GM21447 (cell line): Measurements from ENCODE around the gene TLR3.

ENCODE experiments used
- ATAC-seq: cut with Tn5 transposase; IDR thresholded peaks from one replicate; pipeline ENCODE4 v1.9.1; 2021; ENCODE audit not compliant: unreplicated experiment

The TLR3 gene

DNA sequence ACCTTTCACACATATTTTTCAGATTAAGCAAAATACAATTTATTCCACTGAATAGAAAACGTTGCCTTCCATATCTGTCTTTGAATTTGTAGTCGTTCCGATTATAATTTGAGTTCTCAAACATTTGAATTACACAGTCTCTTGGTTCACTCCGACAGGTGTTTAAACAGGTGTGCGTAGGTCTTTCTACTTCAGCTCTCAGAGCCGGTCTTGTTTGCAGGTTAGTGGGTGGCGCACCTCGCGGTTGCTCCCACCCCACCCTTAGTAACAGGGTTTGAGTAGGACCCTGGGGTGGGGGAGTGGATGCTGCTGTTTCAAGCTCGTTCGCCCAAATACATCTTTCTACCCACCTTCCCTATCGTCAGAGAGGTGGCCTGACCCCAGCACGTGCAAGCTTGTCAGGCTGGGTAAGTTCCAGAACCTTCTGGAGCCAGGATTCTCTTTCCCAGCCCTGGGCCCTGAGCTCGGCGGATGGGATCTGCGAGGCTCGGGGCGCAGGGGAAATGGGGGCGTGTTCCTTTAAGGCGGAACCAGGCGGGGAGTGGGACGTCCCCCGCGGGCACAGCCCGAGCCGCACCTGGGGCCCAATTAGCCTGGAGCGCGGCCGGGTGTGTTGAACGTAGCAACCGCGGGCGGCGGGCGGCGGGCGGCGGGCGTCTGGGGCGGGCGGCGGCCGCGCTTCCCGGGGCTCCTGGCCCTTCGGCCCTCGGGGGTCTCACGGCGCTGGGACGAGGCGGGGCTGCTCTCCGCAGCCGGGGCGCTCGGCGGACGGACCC is 35.3 kb downstream of the TLR3 start, which contains the start of gene FAM149A:
Gene FAM149A (plus strand): TSS at position 591 of the 776 bp plus-strand sequence.
- ATAC-seq, result peak; percentile 72

DNA sequence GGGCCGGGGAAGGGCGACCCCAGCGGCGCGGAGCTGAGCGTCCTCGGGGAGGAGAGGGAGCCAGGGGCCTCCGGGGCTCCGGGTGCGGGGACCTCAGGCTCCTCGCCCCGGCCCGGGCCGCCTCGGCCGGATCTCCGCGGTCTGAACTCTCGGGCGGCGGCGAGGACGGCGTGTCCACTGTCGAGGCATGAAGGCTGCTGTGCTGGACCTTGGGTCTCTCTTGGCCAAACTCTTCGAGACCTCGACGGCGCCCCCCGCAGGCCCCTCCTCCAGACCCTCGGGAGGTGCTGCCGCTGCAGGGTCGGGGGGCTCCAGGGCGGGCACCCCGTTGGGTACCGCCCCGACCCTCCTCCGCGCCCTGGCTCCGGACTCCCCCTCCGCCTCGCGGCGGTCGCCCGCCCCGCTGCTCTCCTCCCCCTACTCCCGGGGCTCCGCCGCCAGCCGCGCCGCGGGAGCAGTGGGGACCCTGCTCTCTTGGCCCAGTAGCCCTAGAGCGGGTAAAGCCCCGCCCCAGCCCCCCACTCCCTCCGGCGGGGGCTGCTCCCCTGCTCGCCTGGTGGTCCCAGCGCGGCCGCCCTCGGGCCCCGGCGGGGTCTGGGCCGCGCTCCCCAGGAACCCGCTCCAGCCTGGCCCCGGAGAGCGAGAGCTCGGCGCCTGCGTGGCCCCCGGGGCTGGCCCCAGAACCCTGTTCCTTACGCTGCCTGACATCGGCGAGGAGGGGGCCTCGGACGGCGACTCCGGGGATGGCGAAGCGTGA is 36.1 kb downstream of the TLR3 start:
- peak; percentile 34 for ATAC-seq

DNA sequence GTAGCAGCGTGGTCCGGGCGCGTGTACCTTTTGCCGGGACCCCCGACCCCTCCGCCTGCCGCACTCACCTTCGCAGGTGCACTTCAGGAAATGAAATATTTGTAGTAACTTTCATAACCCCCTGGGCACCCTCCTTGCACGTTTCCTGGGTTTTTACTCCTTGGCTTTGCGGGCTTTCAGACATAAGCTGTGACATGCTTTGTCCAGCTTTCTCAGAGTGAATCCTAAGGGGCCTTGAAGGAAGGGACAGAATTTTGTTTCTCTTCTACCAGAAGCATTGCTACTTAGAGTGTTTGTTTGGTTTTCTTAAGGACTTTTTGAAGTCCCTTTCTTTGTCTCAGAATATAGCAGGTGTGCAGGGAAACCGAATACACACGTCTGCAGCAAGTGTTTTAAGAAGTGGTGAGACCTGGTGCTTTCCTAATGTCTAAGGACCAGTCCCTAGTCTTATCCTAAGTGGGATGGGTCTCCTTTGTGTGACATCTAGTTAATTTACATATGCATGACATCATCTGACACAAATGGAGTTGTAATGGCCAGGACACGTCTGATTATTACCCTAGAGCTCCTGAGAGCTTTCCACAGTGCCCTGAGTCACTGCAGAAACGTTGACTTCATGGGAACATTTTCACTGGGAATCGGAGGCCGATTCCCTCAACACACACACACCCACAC is 36.8 kb downstream of the TLR3 start:
- no peak for ATAC-seq

- ATAC-seq, result no peak
Observed at GRCh38 chr4:186107947-186108346, 39.0 kb downstream of the TLR3 start.

DNA sequence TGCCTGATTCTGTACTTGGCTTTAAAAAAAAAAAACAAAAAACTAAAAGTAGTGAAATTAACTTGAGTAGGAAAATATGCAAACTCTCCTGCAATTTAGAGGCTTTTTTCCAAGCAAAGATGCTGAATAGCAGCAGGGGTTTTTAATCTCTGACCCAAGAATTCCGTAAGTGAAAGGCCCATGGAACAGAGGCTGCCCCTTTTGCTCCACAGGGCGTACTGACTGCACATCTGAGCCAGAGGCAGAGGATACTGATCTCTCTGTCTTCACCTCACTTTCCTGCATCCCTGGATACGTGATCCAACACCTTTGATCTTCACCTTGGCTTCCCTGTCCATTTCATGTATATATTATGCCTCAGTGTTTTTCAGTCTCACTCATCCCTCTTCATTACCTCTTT is 39.4 kb downstream of the TLR3 start:
- no peak for ATAC-seq

GRCh38 chr4:186109245-186109644 is 40.3 kb downstream of the TLR3 start:
- no peak for ATAC-seq

- ATAC-seq, result no peak
Observed at GRCh38 chr4:186116697-186117096, 47.7 kb downstream of the TLR3 start.

- no peak for ATAC-seq
Observed at GRCh38 chr4:186118582-186118981, 49.6 kb downstream of the TLR3 start.

DNA sequence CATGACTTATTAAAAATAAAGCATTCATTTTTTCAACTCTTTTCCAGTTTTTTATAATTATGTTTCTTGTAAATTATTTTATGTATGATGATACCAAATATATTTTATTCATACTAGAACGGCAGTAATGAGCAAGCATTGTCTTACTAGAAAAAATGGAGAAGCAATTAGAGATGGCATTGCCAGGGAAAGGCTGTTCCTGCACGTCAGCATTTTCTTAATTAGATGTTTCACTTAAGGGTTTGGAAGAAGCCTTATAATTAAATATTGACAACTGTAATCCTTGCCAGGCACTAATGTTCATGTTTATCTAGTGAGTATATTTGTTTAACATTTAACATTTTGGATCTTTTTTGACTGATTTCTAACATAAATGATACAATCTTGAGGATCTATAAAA is 52.1 kb downstream of the TLR3 start:
- ATAC-seq, result no peak

DNA sequence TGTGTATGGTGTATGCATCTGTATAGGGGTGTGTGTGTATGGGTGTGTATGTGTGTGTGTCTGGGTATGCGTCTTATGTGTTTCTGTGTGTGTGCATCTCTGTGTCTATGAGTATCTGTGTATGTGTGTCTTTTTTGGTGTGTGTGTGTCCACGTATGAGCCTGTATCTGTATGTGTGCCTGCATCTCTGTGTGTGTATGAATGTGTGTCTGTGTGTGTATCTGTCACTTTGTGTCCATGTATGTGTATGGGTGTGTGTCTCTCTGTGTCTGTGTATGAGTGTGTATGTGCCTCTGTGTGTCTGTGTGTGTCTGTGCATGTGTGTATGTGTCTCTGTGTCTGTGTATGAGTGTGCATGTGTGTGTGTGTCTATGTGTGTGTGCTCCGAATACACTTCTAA is 59.9 kb downstream of the TLR3 start:
- ATAC-seq, result no peak

GRCh38 chr4:186131935-186132334 is 63.0 kb downstream of the TLR3 start:
- ATAC-seq, result no peak

DNA sequence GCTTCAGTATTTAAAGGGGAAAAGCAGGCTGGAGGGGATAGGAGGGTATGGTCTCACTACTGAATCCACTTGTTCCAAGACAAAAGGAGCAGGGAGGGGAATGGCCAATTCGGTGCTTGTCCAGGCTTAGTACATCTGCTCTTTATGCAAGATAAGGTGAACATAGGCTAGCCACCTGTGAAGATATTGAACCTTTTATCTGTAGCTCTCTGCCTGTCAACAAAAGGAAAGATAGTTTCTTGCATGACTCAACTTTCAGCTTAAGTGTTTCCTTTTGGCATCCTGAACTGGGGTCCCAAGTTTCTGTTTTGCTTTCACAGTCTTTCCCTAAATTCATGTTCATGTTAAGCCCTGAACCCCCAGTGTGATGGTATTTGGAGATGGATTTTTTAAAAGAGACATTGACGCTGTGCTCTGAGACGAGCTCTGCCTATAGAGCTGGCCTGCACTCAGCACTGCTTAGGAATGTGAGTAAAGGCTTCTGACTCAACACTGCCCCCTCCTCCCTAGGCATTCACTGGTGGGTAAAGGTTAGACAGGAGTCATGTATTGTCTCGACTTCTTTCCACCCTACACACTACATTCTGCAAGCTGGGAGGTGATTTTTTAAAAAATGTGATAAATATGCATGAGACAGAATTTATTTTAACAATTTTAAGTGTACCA is 63.8 kb downstream of the TLR3 start:
- ATAC-seq, result no peak

DNA sequence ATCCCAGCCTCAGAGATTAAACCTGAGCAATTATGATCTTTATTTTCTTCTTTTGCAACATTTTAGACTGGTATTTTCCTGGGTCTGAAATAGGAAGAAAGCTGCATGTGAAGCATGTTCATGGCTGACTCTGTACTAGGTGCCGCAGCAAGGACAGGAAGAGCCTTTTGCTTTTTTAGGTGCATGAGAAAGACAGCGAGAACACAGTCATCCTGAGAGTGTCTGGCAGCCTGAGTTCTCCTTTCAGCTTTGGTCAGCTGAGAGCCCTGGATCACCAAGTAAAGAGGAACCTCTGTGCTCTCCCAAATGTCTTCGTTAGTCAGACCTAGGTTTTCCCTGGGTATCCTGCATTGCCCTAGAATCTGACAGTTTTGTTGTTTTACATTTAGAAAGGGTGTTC is 65.3 kb downstream of the TLR3 start:
- peak; percentile 98 for ATAC-seq

DNA sequence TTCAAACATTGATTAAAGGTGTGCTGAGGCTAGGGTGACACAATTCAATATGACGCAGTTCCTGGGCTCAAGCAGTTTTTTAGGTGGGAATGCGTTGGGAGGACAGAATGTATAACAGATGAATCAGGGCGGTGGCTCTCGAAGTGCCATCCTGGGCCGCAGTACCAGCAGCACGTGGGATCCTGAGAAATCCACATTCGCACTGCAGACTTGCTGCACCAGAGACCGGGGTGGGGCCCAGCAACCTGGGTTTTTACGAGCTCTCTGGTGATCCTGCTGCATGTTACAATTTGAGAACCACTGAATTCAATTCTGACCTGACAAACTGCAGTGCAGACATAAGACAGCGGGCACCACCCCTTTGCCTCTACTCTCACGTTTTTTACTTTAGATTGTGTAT is 65.9 kb downstream of the TLR3 start:
- no peak for ATAC-seq

- no peak for ATAC-seq
Observed at GRCh38 chr4:186137196-186137794, 68.3 kb downstream of the TLR3 start.
